GM13977 (cell line): ENCODE measurements around the gene NDC80.
"Not testable (repeated sequence)": the region's sequence is repeated elsewhere in the genome, so short reads cannot be mapped to it uniquely, and the experiment has no call there.

ENCODE experiments used
- DNase-seq: peaks from one replicate; pipeline ENCODE4 v3.0.0; 2012; ENCODE audit warnings: low spot score
- in situ Hi-C: fragments of 300-500 bp; cut with MboI; formaldehyde crosslinking; loops from one replicate; pipeline ENCODE4 v1.12.0; 2022; ENCODE audit warnings: low sequenced_read_pairs, low pct_unique_long_range_greater_than_20kb, mixed read lengths, inconsistent platforms; ENCODE audit not compliant: unreplicated experiment
- TF ChIP-seq, protein P1 (sequence below): IDR thresholded peaks from 2 replicates; pipeline ENCODE4 v1.5.1; 2012; ENCODE audit warnings: mild to moderate bottlenecking, control low read depth; ENCODE audit not compliant: insufficient read depth; ENCODE audit errors: extremely low read depth, missing control alignments

The NDC80 gene

DNA sequence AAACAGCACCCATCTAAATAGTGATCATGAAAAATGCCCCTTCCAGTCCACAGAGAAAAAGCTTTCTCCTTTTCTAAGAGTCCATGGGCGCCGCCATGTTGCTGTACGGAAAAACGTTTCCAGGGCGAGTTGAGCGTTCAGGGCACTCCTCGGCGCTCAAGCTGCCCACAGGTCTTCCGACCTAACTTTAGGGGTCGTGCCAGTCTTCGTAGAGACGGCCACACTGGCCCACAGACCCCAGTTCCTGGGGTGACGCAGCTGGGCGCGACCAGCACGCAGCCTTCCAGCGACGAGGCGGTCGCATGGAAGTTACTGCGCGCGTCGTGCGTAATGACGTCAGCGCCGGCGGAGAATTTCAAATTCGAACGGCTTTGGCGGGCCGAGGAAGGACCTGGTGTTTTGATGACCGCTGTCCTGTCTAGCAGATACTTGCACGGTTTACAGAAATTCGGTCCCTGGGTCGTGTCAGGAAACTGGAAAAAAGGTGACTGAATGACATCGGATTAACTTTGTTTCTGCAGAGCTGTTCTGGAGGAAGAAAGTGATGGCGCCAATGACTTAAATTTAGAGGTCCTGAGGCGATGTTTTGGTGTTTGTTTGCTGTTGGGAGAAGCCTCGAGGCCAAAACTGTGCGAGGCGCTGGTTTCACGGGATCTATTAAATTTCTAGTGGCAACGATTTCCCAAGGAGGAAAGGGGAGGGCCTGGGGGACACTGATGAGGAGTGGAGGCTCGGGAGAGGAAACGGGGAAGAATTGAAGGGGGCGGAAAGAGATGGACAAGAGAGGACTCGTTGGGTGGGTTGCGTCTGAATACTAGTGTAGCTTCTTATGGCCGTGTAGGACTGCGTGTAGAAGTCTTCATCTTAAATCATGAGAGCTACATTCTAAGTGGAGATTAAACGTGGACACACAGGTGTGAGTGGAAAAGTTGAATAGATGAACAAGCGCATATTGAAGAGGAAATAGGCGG is at the start of gene NDC80, which contains the start of gene METTL4:
NDC80 (plus strand) TSS at position 358 of the 971 bp plus-strand sequence. CDS start 1,429 bp downstream, outside the sequence.
METTL4 (minus strand) TSS at position 306 of the 971 bp plus-strand sequence. CDS start 4,289 bp downstream, outside the sequence.
- in situ Hi-C loops = no loop called here
- peak; percentile 82 for DNase-seq
- TF ChIP-seq, protein P1, sequence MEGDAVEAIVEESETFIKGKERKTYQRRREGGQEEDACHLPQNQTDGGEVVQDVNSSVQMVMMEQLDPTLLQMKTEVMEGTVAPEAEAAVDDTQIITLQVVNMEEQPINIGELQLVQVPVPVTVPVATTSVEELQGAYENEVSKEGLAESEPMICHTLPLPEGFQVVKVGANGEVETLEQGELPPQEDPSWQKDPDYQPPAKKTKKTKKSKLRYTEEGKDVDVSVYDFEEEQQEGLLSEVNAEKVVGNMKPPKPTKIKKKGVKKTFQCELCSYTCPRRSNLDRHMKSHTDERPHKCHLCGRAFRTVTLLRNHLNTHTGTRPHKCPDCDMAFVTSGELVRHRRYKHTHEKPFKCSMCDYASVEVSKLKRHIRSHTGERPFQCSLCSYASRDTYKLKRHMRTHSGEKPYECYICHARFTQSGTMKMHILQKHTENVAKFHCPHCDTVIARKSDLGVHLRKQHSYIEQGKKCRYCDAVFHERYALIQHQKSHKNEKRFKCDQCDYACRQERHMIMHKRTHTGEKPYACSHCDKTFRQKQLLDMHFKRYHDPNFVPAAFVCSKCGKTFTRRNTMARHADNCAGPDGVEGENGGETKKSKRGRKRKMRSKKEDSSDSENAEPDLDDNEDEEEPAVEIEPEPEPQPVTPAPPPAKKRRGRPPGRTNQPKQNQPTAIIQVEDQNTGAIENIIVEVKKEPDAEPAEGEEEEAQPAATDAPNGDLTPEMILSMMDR = no peak

DNA sequence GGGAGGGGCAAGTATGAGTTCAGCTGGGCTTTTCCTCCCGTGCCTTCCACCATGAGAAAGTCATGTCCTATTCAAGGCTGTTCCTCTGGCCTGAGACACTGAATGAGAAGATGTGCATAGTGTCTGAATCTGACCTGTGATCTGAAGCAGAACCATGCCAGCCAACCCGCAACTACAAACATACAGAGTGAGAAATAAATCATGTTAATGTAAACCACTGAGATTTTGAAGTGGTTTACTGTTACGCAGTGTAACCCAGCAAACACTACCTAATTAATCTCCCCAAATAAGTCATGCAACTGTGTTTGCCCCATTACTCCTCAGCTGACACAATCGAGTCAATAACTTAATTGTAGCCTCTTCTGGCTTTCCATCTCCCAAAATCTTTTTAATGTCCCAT is 49.2 kb upstream of the NDC80 start:
- DNase-seq = no peak
- TF ChIP-seq, protein P1 = no peak

DNA sequence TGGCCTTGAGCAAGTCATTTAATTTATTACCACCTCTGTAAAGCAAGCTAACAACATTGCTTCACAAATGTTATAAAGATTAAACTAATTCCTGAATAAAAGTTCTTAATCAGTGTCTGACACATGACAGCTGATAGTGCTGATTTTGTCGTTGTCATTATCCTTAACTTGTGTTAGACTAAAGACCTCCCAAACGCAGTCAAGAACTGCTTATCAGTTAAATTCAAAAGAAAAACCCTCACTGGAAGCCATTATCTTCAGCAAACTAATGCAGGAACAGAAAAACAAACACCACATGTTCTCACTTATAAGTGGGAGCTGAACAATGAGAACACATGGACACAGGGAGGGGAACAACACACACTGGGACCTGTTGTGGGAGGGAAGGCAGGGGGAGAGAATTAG is 46.6 kb upstream of the NDC80 start:
- in situ Hi-C loops = loop anchor here (25.0 kb wide), 2 partner anchors 187 to 412 kb away; no protein-coding TSS in a partner anchor
- not testable (repeated sequence) for DNase-seq

More for the DNA sequence above, 49.2 kb upstream of the NDC80 start:
- in situ Hi-C loops = no loop called here

DNA sequence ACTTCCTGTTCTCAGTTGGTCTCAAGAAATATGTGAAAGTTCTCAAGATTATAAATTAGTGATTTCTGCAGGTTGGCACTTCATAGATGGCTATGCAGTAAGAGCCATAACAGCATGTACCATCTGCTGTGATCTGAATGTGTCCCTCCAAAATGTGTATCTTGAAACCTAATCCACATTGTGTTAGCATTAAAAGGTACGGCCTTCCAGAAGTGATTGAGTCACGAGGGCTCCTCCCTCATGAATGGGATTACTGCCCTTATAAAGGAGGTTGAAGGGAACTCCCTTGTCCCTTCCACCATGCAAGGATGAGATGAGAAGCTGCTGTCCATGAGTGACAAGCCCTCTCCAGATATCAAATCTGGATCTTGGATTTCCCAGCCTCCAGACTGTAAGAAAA is 45.0 kb upstream of the NDC80 start:
- TF ChIP-seq, protein P1 = no peak
- DNase-seq = no peak

DNA sequence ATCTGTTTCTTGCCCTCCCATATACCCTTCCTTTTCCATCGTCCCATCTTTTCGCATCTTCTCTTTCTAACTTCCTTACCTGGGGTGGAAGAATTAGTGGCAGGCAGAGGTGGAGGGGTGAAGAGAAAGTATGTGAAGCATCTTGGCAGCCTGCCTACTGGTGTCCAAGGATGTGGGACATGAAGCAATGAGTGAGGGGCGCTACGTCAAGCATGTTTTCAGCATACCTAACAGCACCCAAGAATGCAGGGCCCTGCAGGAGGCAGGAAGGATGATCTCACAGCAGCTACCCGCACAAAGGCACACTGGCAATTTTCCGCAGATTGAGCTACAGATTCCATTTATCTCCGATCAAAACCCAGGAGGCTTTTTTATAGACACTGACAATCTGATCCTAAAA is 42.2 kb upstream of the NDC80 start:
- in situ Hi-C loops = loop anchor here (25.0 kb wide), 2 partner anchors 192 to 417 kb away; no protein-coding TSS in a partner anchor
- no peak for DNase-seq
- TF ChIP-seq, protein P1 = no peak

More for the DNA sequence above, 45.0 kb upstream of the NDC80 start:
- in situ Hi-C loops = loop anchor here (25.0 kb wide), 2 partner anchors 189 to 414 kb away; no protein-coding TSS in a partner anchor

DNA sequence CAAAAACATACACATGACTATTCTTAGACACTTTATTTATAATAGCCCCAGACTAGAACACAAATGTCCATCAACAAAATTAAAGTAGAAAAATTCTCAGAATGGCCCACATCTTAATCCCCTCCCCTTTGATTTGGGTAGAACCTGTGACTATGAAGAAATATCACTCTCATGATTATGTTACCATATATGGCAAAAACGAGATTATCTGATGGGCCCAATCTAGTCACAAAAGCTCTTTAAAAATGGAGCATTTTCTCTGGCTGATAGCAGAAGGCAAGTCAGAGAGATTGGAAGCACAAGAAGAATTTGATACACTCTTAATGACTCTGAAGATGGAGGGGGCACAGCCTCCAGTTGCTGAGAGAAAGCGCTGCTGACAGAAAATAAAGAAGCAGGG is 39.6 kb upstream of the NDC80 start:
- no peak for DNase-seq
- TF ChIP-seq, protein P1 = no peak
- in situ Hi-C loops = loop anchor here (25.0 kb wide), 2 partner anchors 194 to 419 kb away; no protein-coding TSS in a partner anchor
